Iris pigment epithelial cell (primary cell): ENCODE data around the gene SDF2L1.
"Not testable (repeated sequence)": the region's sequence is repeated elsewhere in the genome, so short reads cannot be mapped to it uniquely, and the experiment has no call there.

Experiments
- DNase-seq: peaks from one replicate; pipeline ENCODE4 v3.0.0-alpha.2; 2011; ENCODE audit warnings: low read depth

Gene SDF2L1, protein sequence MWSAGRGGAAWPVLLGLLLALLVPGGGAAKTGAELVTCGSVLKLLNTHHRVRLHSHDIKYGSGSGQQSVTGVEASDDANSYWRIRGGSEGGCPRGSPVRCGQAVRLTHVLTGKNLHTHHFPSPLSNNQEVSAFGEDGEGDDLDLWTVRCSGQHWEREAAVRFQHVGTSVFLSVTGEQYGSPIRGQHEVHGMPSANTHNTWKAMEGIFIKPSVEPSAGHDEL

DNA sequence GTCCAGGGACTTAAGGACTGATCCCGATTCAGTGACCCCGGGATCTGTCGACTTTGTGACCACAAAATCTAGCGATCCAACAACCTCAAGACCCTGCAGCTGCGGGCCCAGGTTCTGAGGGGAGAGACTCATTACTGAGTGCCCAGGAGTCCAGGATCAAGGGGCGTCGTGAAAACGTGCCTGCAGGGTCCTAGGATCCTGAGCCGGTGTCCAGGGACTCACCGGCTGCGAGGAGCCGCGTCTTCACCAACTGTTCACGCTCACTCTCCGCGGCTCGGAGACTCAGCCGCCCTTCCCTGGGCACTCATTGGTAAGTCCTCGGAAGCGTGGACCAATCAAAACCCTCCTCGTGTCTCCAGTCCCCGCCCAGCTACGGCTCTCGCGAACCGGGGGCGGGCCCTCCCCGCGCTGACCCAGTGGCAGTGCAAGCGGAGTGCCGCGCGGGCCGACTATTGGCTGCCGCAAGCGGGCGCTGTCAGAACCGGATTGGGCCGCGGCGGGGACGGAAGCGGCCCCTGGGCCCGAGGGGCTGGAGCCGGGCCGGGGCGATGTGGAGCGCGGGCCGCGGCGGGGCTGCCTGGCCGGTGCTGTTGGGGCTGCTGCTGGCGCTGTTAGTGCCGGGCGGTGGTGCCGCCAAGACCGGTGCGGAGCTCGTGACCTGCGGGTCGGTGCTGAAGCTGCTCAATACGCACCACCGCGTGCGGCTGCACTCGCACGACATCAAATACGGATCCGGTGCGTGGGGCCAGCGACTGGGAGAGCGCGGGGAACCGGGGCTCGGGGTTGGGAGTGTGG is at the start of gene SDF2L1:
TSS of gene SDF2L1 (plus strand) at position 514 of the 795 bp plus-strand sequence. CDS start at position 549, 35 bp downstream.
- peak; percentile 99 for DNase-seq

DNA sequence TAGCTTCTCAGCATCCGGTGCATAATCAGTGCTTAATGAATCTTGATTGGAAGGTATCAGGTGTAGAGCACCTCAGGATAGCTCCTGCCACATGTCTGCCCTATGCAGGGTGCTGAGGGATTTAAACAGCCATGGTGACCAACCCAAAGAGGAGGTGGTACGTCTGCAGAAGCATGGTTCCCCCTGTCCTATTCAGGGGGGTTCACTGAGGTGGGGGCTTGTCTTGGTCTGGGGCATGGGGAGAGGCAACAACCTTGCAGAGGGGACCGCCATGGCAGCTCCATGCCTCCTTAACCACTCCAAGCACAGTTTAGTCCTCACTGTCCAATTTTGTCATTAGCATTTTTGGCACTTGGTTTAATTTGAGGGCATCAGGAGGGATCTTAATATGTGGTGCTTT is 49.7 kb upstream of the SDF2L1 start:
- no peak for DNase-seq

DNA sequence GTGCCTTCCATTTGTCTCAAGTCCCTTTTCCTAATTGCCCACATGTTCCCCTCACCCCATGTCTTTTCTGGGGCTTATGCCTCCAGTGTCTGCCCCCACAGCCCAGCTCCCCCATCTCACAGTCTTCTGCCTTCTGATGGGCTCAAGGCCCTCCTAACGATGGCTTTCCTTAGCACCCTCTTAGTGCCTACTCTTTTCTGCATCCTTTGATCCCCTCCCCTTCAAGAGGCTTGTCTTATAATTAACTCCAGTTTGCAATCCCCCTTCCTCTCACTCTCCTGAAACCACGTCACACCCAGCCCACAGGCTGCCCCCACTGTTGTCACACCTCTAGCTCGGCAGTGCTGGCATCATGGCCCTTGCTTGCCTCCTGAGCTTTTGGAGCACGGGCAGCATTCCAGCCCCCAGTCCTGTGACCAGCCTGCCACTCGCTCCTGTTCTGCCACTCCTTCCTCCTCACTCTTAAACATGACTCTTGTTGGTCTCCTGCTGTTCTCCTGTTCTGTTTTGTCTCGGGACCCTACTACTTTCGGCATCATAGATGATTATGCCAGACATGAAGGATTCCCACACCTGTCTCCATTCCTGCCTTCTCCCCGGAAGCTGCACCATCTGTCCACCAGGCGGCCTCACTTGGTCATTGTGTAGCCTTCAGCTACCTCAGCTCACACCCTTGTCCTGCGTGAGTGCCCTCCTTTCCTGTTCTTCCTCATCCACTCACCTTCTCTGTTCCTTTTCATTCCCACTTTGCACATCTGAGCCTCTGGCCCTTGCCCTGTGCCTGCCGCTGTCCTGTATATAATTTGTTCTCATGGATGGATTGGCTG is 48.5 kb upstream of the SDF2L1 start:
- DNase-seq = no peak

DNA sequence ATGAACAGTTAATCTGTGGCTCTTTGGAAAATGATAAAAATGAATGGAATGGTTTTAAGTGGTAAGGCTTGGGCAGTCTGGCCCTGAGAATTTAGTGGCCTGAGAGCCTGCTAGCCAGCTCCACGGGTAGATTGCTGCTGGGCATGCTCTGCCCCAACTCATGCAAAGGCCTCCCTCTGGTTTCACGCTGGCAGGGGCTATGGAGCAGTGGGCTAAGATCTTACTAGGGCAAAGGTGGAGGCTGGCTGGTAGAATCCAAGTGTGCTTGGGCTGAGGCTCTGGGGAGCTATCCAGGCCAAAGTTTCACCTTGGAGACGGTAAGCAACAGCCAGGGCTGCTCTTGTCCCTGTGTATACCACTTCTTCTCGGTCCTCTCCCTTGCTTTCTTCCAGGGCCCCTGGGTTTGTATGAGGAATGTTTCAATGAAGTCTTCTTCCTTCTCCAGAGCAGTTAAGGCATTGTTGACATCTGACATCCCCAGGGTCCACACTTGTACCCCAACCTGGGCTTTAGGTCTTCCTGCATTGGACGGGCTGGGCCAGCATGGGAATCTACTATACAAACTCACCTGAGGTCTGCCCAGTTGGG is 47.1 kb upstream of the SDF2L1 start:
- DNase-seq = peak; percentile 21

DNA sequence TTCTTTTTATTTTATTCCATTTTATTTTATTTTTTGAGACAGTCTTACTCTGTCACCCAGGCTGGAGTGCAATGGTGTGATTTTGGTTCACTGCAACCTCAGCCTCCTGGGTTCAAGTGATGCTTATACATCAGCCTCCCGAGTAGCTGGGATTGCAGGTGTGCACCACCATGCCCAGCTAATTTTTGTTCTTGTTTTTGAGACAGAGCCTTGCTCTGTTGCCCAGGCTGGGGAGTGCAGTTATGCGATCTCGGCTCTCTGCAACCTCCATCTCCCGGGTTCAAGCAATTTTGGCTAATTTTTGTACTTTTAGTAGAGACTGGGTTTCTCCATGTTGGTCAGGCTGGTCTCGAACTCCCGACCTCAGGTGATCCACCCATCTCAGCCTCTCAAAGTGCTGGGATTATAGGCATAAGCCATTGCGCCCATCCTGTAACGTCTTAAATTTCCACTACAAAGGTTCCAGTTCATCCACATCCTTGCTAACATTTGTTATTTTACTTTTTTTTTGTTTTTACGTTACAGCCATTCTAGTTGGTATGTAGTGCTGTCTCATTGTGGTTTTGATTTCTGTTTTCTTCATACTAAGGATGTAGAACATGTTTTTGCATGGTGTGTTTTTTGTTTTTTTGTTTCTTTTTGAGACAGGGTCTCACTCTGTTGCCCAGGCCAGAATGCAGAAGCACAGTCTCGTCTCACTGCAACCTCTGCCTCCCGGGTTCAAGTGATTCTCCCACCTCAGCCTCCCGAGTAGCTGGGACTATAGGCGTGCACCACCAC is 45.6 kb upstream of the SDF2L1 start:
- DNase-seq = not testable (repeated sequence)

DNA sequence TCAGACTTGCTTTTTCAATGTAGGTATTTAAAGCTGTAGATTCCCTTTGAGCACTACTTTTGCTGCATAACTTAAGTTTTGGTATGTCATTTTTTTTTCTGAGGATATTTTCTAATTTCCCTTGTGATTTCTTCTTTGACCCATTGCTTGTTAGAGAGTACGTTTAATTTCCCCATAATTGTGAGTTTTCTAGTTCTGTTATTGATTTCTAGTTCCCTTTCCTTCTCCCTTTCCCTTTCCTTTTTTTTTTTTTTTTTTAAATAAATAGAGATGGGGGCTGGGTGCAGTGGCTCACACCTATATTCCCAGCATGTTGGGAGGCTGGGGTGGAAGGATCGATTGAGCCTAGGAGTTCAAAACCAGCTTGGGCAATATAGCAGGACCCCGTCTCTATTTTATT is 43.8 kb upstream of the SDF2L1 start:
- no peak for DNase-seq

DNA sequence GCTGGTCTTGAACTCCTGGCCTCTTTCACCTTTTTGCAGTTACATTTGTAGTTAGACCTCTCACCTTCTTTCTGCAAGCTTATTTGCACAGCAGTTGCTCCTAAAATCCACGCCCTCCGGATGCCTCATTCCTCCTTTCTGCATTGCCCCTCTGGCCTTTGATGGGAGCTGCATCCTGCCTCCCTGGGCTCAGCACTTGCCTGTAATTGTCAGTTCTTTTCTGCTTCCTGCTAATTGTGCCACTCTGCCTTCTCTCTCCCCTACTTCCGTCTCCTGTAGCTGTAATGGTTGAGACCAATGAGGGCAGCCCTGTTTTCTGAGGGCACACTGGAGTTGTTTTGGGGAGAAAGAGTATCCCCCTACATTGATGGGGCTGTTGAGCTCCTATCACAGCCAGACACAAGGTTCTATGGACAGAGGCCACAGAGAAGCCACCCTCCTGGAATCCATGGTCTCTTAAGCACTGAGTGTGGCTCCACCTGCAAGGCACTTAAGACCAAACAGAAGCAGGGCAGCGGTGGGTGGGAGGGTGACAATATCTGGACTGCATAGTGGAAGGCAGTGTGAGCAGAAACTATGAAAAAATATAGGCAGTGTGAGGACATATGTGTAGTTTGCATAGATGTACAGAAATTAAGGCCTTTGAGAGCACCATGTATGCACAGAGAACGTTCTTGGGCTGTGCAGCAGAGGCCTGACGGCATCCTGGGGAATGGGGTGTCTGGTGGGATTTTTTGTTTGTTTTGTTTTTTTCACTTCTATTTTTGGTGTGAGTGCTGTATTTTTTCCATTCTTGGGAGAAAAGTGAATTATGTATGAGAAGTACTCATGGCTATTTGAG is 42.8 kb upstream of the SDF2L1 start:
- no peak for DNase-seq

DNA sequence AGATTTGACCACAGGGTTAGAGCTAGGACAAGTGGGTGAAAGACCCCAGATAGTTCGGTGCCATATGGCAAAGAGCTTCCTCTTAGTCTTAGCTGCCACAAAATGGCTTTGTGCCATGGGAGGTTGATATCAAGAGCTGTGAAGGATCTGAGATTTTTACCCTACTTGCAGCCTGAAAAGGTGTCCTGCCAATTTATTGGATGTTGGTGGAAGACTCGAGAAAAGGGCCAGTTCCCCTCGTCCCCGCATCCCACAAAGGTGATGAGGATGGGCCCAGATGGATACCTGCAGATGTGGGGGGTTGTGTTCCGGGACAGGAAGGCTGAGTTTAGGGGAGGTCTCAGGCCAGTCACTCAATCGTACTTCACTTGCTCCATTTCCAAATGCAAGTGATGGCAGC is 39.5 kb upstream of the SDF2L1 start:
- DNase-seq = no peak

DNA sequence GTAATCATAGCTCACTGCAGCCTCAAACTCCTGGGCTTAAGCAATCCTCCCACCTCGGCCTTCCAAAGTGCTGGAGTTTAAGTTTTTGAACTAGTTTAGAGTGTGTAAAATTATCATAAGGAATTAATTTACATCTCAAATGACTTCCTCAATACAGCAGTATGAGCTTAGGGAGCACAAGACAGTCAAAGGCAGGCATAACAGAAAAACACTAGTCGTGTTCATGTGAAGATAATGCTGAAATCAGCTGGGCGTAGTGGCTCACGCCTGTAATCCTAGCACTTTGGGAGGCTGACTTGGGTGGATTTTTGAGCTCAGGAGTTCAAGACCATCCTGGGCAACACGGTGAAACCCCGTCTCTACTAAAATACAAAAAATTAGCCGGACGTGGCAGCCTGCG is 38.1 kb upstream of the SDF2L1 start:
- DNase-seq = no peak

DNA sequence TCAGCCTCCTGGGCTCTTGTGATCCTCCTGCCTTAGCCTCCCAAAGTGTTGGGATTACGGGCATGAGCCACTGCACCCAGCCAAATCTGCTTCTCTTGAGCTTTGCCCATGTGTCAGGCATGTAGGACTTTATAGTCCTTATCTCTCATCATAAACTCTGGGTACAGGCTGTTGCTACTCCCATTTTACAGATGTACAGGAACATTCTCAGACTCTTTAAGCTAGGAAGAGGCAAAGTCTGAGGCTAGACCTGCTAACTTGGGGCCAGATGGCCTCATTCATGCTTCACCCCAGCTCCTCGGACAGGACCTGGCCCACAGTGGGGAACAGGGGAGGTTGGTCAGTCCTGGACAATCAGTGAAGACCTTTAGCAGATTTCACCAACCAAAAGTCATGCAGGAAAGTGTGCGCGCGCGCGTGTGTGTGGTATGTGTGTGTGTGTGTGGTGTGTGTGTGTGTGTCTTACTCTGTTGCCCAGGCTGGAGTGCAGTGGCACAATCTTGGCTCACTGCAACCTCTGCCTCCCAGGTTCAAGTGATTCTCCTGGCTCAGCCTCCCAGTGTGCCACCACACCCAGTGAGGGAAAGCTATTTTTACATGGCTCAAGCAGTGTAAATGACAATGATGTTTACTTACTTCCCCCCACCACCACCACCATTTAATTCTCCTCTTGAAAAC is 36.1 kb upstream of the SDF2L1 start:
- no peak for DNase-seq

DNA sequence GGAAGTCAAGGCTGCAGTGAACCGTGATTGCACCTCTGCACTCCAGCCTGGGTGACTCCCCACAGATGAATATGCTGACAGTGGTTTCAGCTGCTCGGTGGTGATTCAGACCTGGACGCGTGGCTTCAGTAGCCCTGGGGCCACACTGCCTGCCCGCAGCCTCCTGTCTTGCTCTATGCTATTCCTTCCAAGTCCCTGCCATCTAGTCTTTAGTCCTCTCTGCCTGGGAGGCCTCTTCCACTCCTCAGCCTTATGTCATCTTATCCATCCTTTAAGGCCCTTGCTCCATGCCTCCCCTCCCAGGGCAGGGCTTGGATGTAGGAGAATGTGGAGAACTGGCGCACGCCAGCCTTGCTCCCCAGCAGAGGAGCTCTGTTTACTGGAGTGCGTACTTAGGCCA is 35.3 kb upstream of the SDF2L1 start:
- no peak for DNase-seq

DNA sequence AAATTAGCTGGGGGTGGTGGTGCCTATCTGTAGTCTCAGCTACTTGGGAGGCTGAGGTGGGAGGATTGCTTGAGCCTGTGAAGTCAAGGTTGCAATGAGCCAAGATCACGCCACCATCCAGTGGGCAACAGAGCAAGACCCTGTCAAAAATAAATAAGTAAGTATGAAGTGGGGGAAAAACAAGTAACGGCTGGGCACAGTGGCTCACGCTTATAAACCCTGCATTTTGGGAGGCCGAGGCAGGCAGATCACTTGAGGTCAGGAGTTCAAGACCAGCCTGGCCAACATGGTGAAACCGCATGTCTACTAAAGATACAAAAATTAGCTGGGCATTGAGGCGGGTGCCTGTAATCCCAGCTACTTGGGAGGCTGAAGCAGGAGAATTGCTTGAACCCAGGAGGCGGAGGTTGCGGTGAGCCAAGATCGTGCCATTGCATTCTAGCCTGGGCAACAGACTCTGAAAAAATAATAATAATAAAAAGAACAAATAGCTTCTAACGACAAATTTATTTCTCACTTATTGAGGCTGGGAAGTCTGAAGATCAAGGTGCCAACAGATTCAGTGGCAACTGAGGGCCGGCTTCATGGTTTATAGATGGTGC is 32.4 kb upstream of the SDF2L1 start:
- not testable (repeated sequence) for DNase-seq

DNA sequence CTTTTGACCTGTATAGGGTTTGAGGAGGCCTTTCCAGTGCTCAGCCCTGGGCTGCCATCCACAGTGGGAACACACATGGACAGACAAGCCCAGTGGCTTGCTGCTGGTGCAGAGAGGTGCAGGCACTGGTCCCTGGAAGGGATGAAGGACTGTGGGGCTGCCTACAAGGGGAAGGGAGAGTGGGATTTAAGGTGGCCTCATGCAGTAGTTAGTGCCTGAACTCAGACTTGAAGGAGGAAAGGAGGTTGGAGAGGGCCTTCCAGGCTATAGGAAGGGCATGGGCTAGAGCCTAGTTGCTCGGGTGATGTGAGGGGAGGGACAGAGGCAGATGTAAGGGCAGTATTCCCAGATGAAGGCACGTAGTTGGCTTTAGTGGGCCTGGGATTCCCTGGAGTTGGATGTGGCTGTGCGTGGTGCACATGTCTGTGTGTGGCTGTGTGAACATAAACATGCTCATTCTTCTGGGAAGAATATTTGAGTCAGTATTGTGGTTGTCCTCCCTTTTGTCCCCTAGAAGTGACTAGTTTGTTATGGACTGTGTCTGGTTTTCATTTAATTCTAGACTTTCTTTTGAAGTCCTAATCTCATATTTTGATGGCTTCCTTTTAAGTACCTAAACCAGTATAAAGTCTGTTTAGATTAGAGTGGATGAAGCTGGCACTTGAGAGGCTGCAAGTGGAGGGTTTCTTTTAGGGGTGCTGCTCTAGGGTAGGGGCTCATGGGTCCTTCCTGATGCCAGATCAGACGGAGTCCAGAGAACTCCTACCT is 30.7 kb upstream of the SDF2L1 start:
- DNase-seq = no peak

DNA sequence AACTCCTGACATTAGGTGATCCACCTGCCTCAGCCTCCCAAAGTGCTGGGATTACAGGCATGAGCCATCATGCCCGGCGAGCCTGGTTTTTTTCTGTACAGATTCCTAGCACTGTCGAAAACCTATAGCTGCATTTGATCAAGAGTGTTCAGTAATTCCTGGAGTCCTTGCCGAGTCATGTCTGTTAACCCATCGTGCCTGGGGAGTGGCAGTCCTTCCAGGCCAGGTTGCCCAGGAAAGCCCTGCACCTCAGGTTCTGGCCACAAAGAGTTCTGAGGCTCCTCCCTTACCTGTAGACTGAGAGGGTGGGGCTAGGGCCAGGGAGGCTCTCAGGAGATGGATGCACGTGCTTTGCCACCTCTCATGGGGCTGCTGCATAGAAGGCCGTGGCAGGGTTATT is 29.2 kb upstream of the SDF2L1 start:
- no peak for DNase-seq

DNA sequence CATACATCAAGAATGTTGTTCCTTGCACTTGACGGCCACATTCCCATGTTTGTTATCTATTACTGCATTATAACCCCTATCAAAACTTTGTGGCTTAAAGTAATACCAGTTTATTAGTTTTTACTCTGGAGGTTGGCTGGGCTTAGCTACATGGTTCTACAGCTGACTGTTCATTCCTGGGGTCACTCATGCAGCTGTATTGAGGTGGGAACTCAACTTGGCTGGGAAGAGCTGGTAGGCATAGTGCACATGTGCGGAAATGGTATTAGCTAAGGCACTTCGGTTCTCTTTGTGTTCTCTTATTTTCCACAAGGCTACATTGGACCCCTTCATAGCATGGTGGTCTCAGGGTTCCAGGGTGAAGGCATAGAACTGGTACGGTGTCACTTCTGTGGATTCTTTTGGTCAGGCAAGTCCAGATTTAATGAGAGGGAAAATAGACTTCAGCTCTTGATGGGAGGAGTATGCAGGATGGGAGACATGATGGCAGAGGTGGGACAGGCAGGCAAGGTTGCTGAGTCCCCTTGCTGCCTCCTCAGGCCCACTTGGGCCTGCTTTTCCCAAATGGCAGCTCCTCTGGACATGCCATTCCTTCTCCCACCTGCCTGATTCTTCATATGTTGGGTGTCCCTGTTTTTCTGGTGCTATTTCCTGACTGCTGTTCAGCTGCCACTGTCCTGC is 28.4 kb upstream of the SDF2L1 start:
- no peak for DNase-seq

DNA sequence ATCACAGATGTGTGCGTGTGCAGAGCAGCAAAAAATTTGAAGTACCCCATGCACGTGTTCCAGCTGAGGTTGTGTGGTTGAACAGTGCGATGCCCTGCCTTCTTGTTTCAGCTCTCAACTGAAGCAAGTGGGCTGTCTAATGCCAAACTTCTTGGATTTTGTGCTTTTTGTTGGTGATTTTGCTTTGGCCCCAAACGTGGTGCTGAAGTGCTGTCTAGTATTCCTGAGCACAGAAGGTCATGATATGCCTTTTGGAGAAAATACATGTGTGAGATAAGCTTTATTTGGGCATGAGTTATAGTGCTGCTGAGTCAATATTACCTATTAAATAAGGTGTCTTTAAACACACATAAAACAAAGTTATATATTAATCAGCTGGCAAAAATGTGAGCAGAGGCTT is 26.4 kb upstream of the SDF2L1 start:
- DNase-seq = no peak

DNA sequence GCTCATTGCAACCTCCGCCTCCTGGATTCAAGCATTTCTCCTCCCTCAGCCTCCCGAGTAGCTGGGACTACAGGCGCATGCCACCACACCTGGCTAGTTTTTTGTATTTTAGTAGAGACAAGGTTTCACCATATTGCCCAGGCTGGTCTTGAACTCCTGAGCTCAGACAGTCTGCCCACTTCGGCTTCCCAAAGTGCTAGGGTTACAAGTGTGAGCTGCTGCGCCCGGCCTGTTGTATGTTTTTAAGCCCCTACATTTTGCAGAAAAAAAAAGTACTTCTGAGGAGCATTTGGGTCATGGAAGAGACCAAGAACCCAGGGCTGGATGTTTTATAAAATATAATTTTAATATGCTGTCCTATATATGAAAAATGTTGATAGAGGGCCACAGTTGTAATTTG is 24.8 kb upstream of the SDF2L1 start:
- not testable (repeated sequence) for DNase-seq

DNA sequence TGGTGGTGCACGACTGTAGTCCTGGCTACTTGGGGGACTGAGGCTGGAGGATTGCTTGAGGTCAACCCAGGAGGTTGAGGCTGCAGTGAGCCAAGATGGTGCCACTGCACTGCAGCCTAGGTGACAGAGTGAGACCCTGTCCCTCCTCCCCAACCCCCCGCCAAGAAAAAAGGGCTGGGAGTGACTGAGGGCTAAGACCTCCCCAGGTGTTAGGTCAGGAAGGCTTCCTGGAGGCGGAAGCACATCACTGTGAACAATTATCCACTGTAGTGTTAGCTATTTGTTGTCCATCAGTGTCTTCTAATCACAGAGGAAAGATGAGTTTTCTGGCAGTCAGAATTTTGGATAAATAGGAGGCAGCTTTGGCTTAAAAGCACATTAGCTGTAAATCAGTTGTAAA is 21.1 kb upstream of the SDF2L1 start:
- DNase-seq = no peak
